AG04450 (cell line): ENCODE measurements around the gene BTD. TPM values are rescaled to one million over a fixed set of nuclear protein-coding genes. Genes with fewer than 3 reads are reported as not detected.

ENCODE experiments used
- CTCF ChIA-PET: fragments of 300-600, 350-600 bp; formaldehyde crosslinking; extraction: SDS; loops from one replicate; lab custom pipeline; 2022; ENCODE audit warnings: antibody characterized with exemption, inconsistent platforms; lab: Charles Lee
- POLR2A ChIA-PET: fragments of 350-600 bp; formaldehyde crosslinking; extraction: SDS; loops from one replicate; lab custom pipeline; 2021; ENCODE audit warnings: antibody characterized with exemption, inconsistent platforms; lab: Yijun Ruan, JAX
- DNase-seq: peaks from one replicate; pipeline ENCODE4 v3.0.0-alpha.2; 2011; ENCODE audit warnings: low read depth, low spot score
- H3K27ac ChIP-seq: one replicate; pipeline ENCODE4 v1.5.1; 2012; ENCODE audit warnings: low read depth, low read length, control low read depth
- H3K27me3 ChIP-seq: one replicate; pipeline ENCODE4 v1.6.0; 2012; ENCODE audit warnings: low read length; ENCODE audit not compliant: control insufficient read depth, insufficient read depth
- H3K4me3 ChIP-seq: 2 replicates; pipeline ENCODE4 v1.5.1; 2011; ENCODE audit warnings: mild to moderate bottlenecking, low read depth, low read length, control low read depth
- H3K9me3 ChIP-seq: 2 replicates; pipeline ENCODE4 v1.5.1; 2012; ENCODE audit warnings: low read length; ENCODE audit not compliant: control insufficient read depth, insufficient read depth
- polyA plus RNA-seq: library from polyadenylated mRNA; depleted of rRNA; stranded (reverse); fragments of >200 nt; gene quantifications from 2 replicates; pipeline ENCODE4 v1.2.3, GENCODE V29; 2011
- TF ChIP-seq, protein P1 (sequence below): IDR thresholded peaks from 2 replicates; pipeline ENCODE4 v1.5.1; 2011; ENCODE audit warnings: low read depth, low read length, control low read depth, inconsistent platforms

The BTD gene
- polyA plus RNA-seq, 1 experiment: 22.2 TPM

- Histone ChIP-seq H3K4me3 (no peak overlapping the region), H3K27me3 (no peaks in the 10 kb centered on the region), H3K9me3 (no peaks in the 10 kb centered on the region; the same call in 1 of the 2 replicates), H3K27ac (no peak overlapping the region)
- DNase-seq: no peak
- TF ChIP-seq, protein P1, sequence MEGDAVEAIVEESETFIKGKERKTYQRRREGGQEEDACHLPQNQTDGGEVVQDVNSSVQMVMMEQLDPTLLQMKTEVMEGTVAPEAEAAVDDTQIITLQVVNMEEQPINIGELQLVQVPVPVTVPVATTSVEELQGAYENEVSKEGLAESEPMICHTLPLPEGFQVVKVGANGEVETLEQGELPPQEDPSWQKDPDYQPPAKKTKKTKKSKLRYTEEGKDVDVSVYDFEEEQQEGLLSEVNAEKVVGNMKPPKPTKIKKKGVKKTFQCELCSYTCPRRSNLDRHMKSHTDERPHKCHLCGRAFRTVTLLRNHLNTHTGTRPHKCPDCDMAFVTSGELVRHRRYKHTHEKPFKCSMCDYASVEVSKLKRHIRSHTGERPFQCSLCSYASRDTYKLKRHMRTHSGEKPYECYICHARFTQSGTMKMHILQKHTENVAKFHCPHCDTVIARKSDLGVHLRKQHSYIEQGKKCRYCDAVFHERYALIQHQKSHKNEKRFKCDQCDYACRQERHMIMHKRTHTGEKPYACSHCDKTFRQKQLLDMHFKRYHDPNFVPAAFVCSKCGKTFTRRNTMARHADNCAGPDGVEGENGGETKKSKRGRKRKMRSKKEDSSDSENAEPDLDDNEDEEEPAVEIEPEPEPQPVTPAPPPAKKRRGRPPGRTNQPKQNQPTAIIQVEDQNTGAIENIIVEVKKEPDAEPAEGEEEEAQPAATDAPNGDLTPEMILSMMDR: no peak
- CTCF ChIA-PET: no interaction called here
- POLR2A ChIA-PET: no interaction called here
Measured at GRCh38 chr3:15666277-15666676, 64.7 kb downstream of the BTD start.

GRCh38 chr3:15667484-15667883 lies 65.9 kb downstream of the BTD start:
- DNase-seq: no peak
- Histone ChIP-seq H3K27ac (no peak overlapping the region), H3K27me3 (no peaks in the 10 kb centered on the region), H3K9me3 (no peaks in the 10 kb centered on the region; the same call in 1 of the 2 replicates), H3K4me3 (no peak overlapping the region)
- ChIA-PET CTCF (interaction anchor here (0.8 kb wide), 1 partner anchor 37 kb away, joined by 4 read pairs; no protein-coding TSS in a partner anchor), POLR2A (no interaction called here)
- TF ChIP-seq, protein P1: no peak

DNA sequence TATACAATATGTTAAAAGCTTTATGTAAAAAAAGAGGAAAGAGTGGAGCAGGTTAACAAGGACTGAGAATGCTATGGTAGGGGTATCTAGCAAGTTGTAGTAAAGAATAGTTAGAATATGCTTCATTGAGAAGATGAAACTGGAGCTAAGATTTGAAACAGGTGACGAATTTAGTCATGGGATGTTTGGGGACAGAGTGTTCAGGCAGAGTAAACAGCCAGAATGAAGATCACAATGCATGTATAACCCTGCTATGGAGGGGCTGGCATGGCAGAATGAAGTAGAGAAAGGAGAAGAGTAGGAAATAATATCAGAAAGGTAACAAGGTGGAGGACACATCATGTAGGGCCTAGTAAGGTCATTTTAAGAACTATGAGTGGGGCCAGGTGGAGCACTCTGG lies 72.0 kb downstream of the BTD start:
- no peak overlapping the region for H3K27ac ChIP-seq
- H3K9me3 ChIP-seq: no peaks in the 10 kb centered on the region
- no peaks in the 10 kb centered on the region for H3K27me3 ChIP-seq
- no peak overlapping the region for H3K4me3 ChIP-seq
- CTCF ChIA-PET: no interaction called here
- TF ChIP-seq, protein P1: no peak
- POLR2A ChIA-PET: no interaction called here
- DNase-seq: no peak

GRCh38 chr3:15676259-15676658 lies 74.7 kb downstream of the BTD start:
- ChIA-PET CTCF (interaction anchor here (1.4 kb wide), 1 partner anchor 11 kb away, joined by 3 read pairs; no protein-coding TSS in a partner anchor), POLR2A (no interaction called here)
- Histone ChIP-seq H3K27ac (no peak overlapping the region), H3K9me3 (no peaks in the 10 kb centered on the region), H3K27me3 (no peaks in the 10 kb centered on the region), H3K4me3 (no peak overlapping the region)
- TF ChIP-seq, protein P1: no peak
- DNase-seq: no peak

DNA sequence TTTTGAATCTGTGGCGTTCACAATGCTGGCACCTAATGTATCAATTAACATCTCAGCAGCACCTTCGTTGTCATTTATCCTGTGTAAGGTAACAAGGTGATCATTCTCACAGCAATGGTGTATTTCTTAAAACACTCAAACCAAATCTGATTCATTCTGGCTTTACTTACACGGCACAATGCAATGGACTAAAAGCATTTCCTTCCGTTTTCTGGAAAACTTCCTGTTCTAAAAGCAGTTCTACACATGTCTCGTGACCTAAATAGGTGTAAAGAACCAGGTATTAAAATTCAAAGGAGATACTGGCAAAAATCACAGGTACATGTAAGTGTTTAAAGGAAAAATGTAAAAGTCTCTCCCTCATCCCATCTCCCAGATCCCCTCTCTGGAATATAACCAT lies 77.8 kb downstream of the BTD start:
- TF ChIP-seq, protein P1: no peak
- H3K27ac ChIP-seq: no peak overlapping the region
- CTCF ChIA-PET: no interaction called here
- H3K9me3 ChIP-seq: no peaks in the 10 kb centered on the region
- POLR2A ChIA-PET: interaction anchor here (0.5 kb wide), 1 partner anchor 36 kb away, joined by 3 read pairs; no protein-coding TSS in a partner anchor
- H3K27me3 ChIP-seq: no peaks in the 10 kb centered on the region
- no peak overlapping the region for H3K4me3 ChIP-seq
- DNase-seq: no peak
